Stimulated activated CD8-positive, alpha-beta memory T cell treated with anti-CD3 and anti-CD28 coated beads, Interleukin-15, amount 100 ng/mL, for 4 hours (primary cell): ENCODE data around the gene JAG2.

Experiments used
- DNase-seq, 2 donors: peaks; one replicate each; pipeline ENCODE4 v3.0.0-alpha.2; 2020; ENCODE audit warnings: low read depth in 2 of 2

JAG2 gene

DNA sequence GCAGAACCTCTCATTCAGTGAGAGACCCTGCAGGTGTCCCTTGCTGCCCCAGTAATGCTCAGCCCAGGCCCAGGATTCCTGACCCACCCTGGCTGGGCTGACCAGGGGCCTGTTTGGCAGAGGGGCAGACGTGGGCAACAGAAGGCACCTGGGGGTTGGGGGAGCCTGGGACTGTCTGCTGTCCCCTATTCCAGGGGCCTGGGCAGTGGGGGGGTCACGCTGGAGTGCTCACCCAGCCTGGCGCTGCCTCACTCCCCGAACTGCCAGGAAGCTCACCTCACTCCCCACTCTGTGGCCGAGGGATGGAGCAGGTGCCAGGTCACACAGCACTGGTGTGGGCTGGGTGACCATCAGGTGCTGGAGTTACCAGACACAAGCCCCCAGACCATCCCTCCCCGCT lies 35.1 kb upstream of the JAG2 start:
- no peak for DNase-seq

GRCh38 chr14:105203057-105203531 lies 34.5 kb upstream of the JAG2 start:
- no peak for DNase-seq

GRCh38 chr14:105201925-105202513 lies 33.4 kb upstream of the JAG2 start:
- DNase-seq: no peak

DNA sequence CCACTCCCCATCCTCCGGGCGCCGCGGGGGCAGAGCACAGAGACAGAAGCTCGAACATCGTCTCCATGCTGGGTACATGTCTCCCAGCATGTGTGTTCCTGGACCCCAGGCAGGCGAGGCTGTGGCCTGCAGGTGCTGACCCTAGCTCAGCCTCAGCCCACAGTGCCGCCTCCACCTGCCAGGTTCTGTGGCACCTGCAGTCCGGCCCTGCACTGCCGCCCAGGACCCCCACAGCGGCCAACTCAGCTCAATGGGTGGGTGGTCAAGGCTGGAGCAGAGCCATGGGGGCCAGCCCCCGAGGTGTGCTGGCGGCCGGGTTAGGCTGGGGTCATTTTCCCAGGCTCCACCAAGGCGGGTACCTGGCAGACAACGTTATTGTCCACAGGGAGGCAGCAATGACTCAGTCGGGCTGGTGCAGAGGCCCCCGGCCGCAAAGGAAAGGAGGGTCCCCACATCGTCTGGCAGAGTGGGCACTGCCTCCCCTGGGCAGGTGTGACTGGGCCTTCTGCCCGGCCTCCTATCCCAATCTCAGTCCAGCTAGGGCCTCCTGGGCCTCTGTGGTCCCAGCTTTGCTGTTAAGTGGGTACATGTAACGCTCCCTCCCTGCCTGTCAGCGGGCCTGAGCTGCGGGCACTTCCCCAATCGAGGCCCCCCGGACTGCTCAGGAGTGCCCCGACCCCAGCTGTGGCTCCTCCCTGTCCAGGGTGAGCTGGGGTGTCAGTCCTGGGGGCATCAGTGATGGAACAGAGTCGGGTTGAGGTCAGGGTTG lies 32.8 kb upstream of the JAG2 start:
- no peak for DNase-seq

DNA sequence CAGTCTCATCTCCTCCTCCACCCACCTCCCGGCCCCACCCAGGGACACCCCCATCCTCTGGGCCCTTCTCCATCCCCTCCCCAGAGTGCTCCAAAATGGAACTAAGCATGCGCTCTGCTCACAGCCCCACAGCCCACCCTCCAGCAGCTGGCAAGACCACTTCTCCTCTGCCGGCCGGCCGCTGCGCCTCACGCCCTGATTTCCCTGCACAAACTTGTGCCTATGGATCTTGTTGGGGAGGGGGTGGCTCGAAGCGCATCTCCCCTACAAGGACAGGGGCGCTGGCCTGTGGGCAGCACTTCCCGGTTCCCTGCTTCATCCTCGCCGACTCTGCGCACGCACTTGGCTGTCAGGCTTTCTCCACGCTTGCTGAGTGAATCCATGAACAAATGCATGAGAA lies 32.1 kb upstream of the JAG2 start:
- DNase-seq: no peak

DNA sequence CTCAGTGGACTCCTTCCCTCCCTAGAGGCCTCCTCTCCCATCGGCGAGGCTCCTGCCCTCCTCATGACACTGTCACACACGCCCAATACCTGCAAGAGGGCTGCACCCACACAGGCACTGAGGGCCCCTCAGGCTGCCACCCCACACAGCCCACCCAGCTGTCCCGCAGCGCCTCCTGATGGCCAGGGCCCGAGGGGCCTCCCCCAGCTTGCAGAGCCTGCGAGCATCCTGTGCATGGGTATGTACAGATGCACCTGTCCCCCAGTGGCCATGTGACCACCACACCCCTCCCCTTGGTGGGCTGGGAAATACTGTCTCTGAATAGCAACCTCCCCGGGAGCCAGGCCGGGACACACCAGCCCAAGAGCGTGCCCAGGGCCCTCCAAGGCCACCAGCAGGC lies 31.5 kb upstream of the JAG2 start:
- no peak for DNase-seq

DNA sequence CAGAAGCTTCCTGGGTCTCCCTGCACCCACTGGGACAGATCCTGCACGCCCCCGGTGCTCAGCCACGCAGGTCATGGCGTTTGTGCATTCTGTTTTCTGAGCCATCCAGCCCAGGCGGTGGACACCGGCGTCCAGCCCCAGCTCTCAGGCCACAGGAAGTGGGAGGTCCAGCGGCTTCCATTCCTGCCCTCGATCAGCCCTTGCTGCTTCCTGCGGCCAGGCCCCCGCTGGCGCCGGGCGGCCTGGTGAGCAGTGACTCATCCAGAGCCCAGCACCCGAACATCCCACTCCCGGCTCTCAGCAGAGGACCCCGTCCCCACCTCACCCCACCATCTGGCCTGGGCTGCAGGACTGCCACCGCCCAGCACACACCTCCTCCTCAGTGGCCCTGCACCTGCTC lies 30.5 kb upstream of the JAG2 start:
- DNase-seq: no peak

DNA sequence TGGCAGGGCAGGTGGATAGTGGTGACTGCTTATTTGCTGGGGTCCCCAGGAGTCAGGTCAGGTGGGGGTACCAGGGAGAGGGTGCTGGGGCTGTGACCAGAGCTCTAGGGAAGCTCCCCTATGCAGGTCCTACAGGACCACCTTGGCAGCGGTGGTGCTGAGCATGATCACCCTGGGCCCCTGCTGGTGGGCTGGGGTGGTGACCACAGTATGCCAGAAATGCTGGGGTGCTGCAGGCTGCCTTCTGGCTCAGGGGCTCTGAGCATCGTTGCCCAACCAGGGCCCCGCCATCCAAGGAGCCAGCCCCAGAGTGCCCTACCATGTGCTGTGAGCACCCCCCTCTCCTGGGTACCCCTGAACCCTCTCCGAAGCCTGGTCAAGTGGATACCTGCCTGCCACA lies 30.0 kb upstream of the JAG2 start:
- DNase-seq: no peak

DNA sequence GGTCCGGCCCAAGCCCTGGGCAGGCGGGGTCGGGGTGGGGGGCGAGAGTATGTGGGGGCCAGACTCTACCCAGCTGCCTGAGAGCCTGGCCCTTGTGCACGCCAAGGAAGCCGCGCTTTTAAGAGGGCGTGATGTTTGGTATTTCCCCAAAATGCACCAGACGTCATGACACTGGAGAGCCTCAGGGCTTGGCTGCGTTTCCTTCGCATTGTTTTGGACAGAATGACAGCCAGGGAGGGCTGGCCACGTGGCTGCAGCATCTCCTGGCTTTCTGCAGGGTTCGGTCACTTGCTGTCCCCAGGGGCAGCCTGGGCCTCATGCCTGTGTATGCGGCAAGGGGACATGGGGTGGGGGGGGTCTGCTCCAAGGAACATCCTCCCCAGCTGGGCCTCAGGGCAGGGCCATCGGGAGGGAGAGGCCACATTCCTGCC lies 28.6 kb upstream of the JAG2 start:
- DNase-seq: no peak

- no peak for DNase-seq
These were observed 27.8 kb upstream of the JAG2 start for GRCh38 chr14:105196265-105196960.

DNA sequence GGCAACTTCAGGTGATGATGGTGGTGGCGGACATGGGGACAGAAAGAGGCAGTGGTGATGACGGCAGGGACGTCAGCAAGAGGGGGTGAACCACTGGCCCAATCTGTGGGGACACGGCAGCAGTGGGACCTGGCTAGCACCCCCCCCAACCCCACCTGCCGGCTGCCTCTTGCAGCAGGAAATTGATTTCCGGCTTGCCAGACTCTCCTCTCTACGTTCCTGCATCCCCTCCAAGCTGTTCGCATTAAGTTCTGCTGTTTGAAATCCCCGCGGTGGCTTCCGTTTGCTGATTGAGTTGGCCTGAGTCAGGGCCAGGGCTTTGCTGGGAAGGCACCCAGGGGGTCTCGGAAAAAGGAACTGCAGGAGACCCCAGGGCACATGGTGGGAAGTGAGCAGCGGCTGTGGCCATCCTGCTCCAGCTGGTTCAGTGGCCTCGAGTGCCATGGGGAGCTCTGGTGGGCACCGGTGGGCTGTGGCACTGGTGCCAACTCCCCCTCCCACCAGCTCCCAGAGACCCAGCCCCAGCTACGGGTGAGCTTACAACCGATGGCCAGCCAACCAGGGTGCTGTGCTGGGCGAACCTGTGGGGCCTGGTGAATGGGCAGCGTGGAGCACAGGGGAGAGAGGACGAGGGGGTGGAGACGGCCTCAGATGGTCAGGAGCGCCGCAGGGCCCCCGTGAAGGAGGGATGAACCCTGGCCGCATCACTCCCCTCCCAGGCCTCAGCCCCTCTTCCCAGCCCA lies 27.1 kb upstream of the JAG2 start:
- no peak for DNase-seq

GRCh38 chr14:105195051-105195450 lies 26.5 kb upstream of the JAG2 start:
- no peak for DNase-seq

DNA sequence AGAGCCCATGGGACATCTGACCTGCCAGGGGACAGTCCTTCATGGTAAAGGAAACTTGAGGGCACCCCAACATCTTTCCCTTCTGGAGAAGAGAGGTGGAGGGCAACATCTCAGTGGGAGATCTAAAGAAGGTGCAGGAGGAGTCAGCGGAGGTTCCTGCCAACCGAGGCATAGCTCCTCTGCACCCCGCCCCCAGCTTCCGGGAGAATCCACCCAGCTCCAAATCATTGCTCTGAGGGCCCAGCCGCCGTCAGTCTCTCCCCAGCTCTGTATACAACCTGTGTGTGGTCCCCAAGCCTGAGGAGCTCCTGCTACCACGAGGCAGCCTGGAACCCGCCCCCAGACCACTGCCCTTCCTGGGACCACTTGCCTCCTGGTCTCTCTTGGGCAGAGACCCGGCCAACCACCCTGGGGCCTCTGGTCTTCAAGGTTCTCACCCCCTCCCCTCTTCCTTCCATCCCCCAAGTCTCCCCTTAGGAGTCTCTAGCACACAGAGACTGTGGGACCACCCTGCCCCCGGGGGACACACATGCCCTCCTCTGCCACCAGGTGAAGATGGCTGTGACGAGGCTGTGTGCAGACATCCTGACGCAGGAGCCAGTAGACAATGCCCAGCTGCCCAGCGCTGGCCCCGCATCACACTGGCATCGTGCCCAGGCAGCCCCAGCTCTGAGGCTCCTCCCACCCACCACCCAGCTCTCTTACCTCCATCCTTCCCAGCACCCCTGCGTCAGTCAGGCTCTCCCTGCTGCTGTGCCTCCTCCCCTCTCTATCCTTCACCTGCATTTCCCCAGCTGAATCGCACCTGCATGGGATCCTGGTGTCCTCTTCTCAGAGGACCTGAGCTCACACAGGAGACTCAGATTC lies 25.6 kb upstream of the JAG2 start:
- DNase-seq: no peak

GRCh38 chr14:105192866-105193731 lies 24.5 kb upstream of the JAG2 start:
- no peak for DNase-seq

DNA sequence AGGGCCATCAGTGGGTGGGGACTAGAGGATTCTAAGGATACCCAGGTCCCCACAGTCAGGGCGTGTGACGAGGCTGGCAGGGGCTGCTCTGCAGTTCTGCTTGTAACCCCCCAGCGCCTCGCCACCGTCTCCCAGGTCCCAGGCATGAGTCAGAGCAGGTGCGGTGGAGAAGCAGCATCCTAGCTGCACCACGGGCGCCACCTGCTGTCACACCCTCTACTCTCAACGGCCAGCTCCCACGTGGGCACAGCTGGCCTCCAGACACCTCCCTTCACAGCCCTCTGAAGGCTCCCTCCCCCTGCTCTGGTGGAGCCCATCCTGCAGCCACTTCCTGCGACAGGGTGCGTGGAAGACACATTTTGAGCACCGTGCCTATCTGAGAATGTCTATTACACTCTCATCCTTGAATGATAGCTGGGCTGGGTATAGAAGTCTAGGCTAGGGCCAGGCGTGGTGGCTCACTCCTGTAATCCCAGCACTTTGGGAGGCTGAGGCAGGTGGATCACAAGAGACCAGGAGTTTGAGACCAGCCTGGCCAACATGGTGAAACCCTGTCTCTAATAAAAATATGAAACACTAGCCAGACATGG lies 19.5 kb upstream of the JAG2 start:
- no peak for DNase-seq

DNA sequence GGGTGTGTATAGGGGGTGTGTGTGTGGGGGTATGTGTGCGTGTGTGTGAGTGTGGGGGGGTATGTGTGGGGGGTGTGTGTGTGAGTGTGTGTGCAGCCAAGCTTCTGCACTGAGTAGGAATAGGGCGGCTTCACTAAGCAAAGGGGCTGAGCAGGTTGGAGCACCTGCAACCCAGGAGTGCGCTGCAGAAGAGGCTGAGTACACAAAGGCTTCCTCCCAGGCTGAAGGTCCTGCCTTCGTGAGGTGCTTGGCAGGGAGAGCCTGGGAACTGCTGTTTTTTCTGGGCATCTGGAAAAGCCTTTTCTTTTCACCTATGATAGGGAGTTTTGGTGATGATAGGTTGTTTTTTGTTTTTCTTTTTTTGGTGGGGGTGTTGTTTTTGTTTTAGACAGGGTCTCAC lies 18.5 kb upstream of the JAG2 start:
- no peak for DNase-seq

DNA sequence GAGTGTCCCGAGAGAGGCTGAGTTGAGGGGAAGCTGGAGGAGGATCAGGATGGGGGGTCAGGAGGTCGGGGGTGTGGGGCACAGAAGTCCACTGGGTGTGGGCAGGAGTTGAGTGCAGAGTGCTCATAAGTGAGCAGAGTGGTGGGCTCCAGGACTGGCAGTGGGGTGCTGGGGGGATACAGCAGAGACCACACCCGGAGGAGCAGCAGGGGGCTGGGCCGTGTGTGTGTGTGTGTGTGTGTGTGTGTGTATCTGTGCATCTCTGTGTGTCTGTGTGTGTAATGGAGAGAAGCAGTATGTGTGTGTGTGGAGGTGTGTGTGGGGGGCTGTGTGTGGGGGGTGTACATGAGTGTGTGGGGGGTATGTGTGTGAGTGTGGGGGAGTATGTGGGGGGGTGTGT lies 17.4 kb upstream of the JAG2 start:
- DNase-seq: no peak

DNA sequence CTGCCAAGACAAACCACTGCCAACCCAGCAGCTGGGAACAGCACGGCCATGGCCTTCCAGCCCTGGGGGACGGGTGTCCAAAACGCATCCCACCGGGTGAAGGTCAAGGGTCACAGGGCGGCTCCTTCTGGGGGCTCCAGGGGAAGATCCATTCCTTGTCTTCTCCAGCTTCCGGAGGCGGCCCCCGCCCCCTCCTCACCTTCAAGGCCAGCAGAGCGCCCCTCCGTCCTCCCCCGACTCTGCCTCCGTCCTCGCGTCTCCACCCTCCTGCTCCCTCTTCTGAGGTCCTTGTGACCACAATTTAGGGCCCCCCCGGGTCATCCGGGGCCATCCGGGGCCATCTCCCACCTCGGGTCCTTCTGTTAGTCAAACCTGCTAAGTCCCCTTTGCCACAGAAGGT lies 16.4 kb upstream of the JAG2 start:
- DNase-seq: no peak

- no peak for DNase-seq
These were observed 15.9 kb upstream of the JAG2 start for GRCh38 chr14:105184461-105184860.
